Activated CD8-positive, alpha-beta memory T cell treated with anti-CD3 and anti-CD28 coated beads, Interleukin-2, amount 10 ng/mL, durations not matched to agents 7 days and 5 days (primary cell): ENCODE measurements around the gene PTGES3. TPM values are rescaled to one million over a fixed set of nuclear protein-coding genes. Genes with fewer than 3 reads are reported as not detected.
"Not testable (repeated sequence)": the region's sequence is repeated elsewhere in the genome, so short reads cannot be mapped to it uniquely, and the experiment has no call there.

Experiments used
- ATAC-seq: fragments of 150-1000 bp; cut with Tn5 transposase; one replicate; pipeline ENCODE4 v1.10.0; 2021; ENCODE audit warnings: moderate library complexity
- CTCF ChIA-PET: fragments of 350-600 bp; sonication (Branson Sonifier 250); formaldehyde crosslinking; loops from one replicate; lab custom pipeline; 2021; ENCODE audit warnings: antibody characterized with exemption; lab: Charles Lee
- DNase-seq: peaks from one replicate; pipeline ENCODE4 v3.0.0-alpha.2; 2020
- H3K27ac Mint-ChIP-seq: one replicate; pipeline ENCODE4 v1.8.0; 2021; ENCODE audit warnings: mild to moderate bottlenecking, mixed read lengths
- H3K27me3 Mint-ChIP-seq: one replicate; pipeline ENCODE4 v1.8.0; 2021; ENCODE audit warnings: mixed read lengths
- H3K36me3 Mint-ChIP-seq: one replicate; pipeline ENCODE4 v1.8.0; 2021; ENCODE audit warnings: mild to moderate bottlenecking, mixed read lengths
- H3K4me1 Mint-ChIP-seq: one replicate; pipeline ENCODE4 v1.8.0; 2021; ENCODE audit warnings: mixed read lengths
- H3K4me3 Mint-ChIP-seq: one replicate; pipeline ENCODE4 v1.8.0; 2021; ENCODE audit warnings: mild to moderate bottlenecking, moderate library complexity, mixed read lengths
- H3K9me3 Mint-ChIP-seq: one replicate; pipeline ENCODE4 v1.8.0; 2022; ENCODE audit warnings: low read depth, mixed read lengths
- total RNA-seq, 2 experiments: library from RNA; stranded (reverse); gene quantifications; one replicate each; pipeline ENCODE4 v1.2.3, GENCODE V29; 2021

PTGES3 gene
- total RNA-seq, 2 experiments from 2014 or later = 241 to 268 TPM

DNA sequence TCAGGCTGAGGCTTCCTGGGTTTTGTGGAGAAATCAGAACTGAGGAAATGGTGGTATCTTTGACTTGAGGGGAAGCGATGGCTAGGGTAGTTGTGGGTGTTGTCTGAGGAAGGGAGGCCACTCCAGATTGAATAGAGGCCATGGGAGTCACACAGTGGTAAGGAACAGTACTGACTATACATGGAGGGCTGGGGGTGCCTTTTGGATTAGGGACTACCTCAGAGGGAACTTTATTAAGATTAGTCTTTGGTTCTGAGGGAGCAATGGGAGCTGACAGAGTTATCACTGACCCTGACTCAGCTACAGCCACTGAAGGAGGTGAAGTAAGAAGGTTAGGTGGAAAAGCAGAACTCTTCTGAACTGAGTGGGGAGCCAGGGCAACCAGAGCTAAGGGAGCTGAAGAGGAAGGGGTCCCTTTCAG is 32.7 kb upstream of the PTGES3 start:
- Mint-ChIP-seq H3K9me3 (no peaks in the 10 kb centered on the region), H3K27me3 (no peaks in the 10 kb centered on the region), H3K36me3 (peaks cover 73% of the 10 kb centered on the region), H3K4me1 (peaks cover 69% of the 10 kb centered on the region), H3K4me3 (peak overlapping the region; percentile 98), H3K27ac (peak overlapping the region; percentile 79)
- no peak for ATAC-seq
- CTCF ChIA-PET = interaction anchor here (1.1 to 1.5 kb wide), 3 partner anchors 11 to 84 kb away, joined by 3 to 4 read pairs (median 3); partner anchors contain the start of gene PTGES3
- DNase-seq = no peak

DNA sequence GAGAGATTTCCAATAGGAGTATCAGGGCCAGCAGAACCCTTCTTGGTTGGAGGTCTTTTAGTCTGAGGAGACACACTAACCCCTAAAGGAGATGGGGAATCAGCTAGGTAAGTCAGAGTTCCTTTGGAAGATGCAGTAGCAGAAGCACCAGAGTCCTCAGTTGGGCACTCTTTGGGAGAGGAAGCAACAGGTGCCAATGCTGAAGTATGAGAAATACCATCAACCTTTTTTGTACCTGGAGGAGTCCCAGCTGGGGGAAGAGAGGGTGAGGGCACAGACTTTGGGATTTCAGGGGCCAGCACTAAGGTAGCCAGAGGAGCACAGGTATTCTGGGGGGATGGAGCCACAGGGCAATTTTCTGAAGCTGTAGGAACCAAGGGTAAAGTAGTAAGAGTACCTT is 31.0 kb upstream of the PTGES3 start:
- ATAC-seq = no peak
- peaks cover 72% of the 10 kb centered on the region for H3K4me1 Mint-ChIP-seq
- no peaks in the 10 kb centered on the region for H3K27me3 Mint-ChIP-seq
- no peak for DNase-seq
- no peaks in the 10 kb centered on the region for H3K9me3 Mint-ChIP-seq
- H3K4me3 Mint-ChIP-seq = no peak overlapping the region
- peak overlapping the region; percentile 79 for H3K27ac Mint-ChIP-seq
- CTCF ChIA-PET = no interaction called here
- H3K36me3 Mint-ChIP-seq = peaks cover 75% of the 10 kb centered on the region

GRCh38 chr12:56718636-56719035 is 30.6 kb upstream of the PTGES3 start:
- no peak overlapping the region for H3K4me3 Mint-ChIP-seq
- H3K4me1 Mint-ChIP-seq = peaks cover 69% of the 10 kb centered on the region
- H3K36me3 Mint-ChIP-seq = peaks cover 75% of the 10 kb centered on the region
- DNase-seq (no peak), ATAC-seq (no peak)
- CTCF ChIA-PET = interaction anchor here (0.7 kb wide), 1 partner anchor 541 kb away, joined by 3 read pairs; no protein-coding TSS in a partner anchor
- no peaks in the 10 kb centered on the region for H3K27me3 Mint-ChIP-seq
- H3K9me3 Mint-ChIP-seq = no peaks in the 10 kb centered on the region
- peak overlapping the region; percentile 79 for H3K27ac Mint-ChIP-seq

GRCh38 chr12:56718149-56718548 is 30.1 kb upstream of the PTGES3 start:
- Mint-ChIP-seq H3K36me3 (peaks cover 76% of the 10 kb centered on the region), H3K4me1 (peaks cover 65% of the 10 kb centered on the region), H3K4me3 (no peak overlapping the region), H3K9me3 (no peaks in the 10 kb centered on the region), H3K27ac (no peak overlapping the region), H3K27me3 (no peaks in the 10 kb centered on the region)
- CTCF ChIA-PET = interaction anchor here (0.7 kb wide), 1 partner anchor 542 kb away, joined by 3 read pairs; no protein-coding TSS in a partner anchor
- ATAC-seq (no peak), DNase-seq (no peak)

GRCh38 chr12:56716933-56717880 is 29.1 kb upstream of the PTGES3 start:
- no peak for DNase-seq
- CTCF ChIA-PET = interaction anchor here (1.6 kb wide), 2 partner anchors 32 to 40 kb away, joined by 3 read pairs; no protein-coding TSS in a partner anchor
- peak overlapping the region; percentile 45 for H3K27ac Mint-ChIP-seq
- H3K9me3 Mint-ChIP-seq = no peaks in the 10 kb centered on the region
- H3K36me3 Mint-ChIP-seq = peaks cover 76% of the 10 kb centered on the region
- H3K4me1 Mint-ChIP-seq = peaks cover 56% of the 10 kb centered on the region
- no peaks in the 10 kb centered on the region for H3K27me3 Mint-ChIP-seq
- no peak overlapping the region for H3K4me3 Mint-ChIP-seq
- ATAC-seq = no peak

- peaks cover 50% of the 10 kb centered on the region for H3K4me1 Mint-ChIP-seq
- peak overlapping the region; percentile 33 for H3K27ac Mint-ChIP-seq
- ATAC-seq = no peak
- H3K36me3 Mint-ChIP-seq = peaks cover 75% of the 10 kb centered on the region
- CTCF ChIA-PET = interaction anchor here (1.6 kb wide), 2 partner anchors 31 to 39 kb away, joined by 3 read pairs; no protein-coding TSS in a partner anchor
- no peaks in the 10 kb centered on the region for H3K27me3 Mint-ChIP-seq
- DNase-seq = no peak
- H3K9me3 Mint-ChIP-seq = no peaks in the 10 kb centered on the region
- H3K4me3 Mint-ChIP-seq = no peak overlapping the region
Measured at GRCh38 chr12:56716458-56716857, 28.4 kb upstream of the PTGES3 start.

- peaks cover 45% of the 10 kb centered on the region for H3K4me1 Mint-ChIP-seq
- H3K27ac Mint-ChIP-seq = no peak overlapping the region
- DNase-seq = no peak
- no peaks in the 10 kb centered on the region for H3K9me3 Mint-ChIP-seq
- H3K4me3 Mint-ChIP-seq = no peak overlapping the region
- ATAC-seq = no peak
- H3K27me3 Mint-ChIP-seq = no peaks in the 10 kb centered on the region
- H3K36me3 Mint-ChIP-seq = peaks cover 74% of the 10 kb centered on the region
- CTCF ChIA-PET = interaction anchor here (1.6 kb wide), 1 partner anchor 31 kb away, joined by 3 read pairs; no protein-coding TSS in a partner anchor
Measured at GRCh38 chr12:56715798-56716197, 27.7 kb upstream of the PTGES3 start.

DNA sequence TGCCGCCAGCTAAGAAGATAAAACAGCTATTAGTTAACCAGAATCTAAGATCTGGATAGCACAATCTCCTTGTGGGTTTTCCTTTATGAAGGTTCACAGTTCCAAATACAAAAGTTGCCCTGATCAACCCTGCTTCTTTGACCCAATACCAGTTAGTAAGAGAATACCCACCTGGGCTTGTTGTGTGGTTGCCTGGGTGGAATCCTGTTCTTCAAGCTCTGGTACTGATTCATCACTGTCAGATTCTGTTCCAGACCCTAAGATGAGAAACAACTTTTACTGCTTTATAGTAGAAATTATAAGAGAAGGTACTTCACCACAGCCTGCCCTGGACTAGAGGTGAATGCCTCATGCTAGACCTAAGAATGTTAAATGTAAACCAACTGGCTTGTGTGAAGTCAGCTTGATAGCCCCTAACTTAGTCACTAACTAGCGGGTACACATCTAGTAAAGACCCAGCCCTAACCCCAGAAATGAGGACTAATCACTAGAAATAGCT is 26.4 kb upstream of the PTGES3 start:
- CTCF ChIA-PET = no interaction called here
- no peaks in the 10 kb centered on the region for H3K27me3 Mint-ChIP-seq
- peaks cover 32% of the 10 kb centered on the region for H3K4me1 Mint-ChIP-seq
- ATAC-seq (no peak), DNase-seq (no peak)
- peak overlapping the region; percentile 64 for H3K27ac Mint-ChIP-seq
- H3K4me3 Mint-ChIP-seq = no peak overlapping the region
- no peaks in the 10 kb centered on the region for H3K9me3 Mint-ChIP-seq
- peaks cover 61% of the 10 kb centered on the region for H3K36me3 Mint-ChIP-seq

GRCh38 chr12:56713345-56713744 is 25.3 kb upstream of the PTGES3 start:
- CTCF ChIA-PET = interaction anchor here (0.5 kb wide), 1 partner anchor 64 kb away, joined by 3 read pairs; no protein-coding TSS in a partner anchor
- no peak for DNase-seq
- Mint-ChIP-seq H3K9me3 (no peaks in the 10 kb centered on the region), H3K27me3 (no peaks in the 10 kb centered on the region), H3K4me1 (peaks cover 22% of the 10 kb centered on the region), H3K36me3 (peaks cover 54% of the 10 kb centered on the region), H3K4me3 (no peak overlapping the region), H3K27ac (no peak overlapping the region)
- no peak for ATAC-seq

DNA sequence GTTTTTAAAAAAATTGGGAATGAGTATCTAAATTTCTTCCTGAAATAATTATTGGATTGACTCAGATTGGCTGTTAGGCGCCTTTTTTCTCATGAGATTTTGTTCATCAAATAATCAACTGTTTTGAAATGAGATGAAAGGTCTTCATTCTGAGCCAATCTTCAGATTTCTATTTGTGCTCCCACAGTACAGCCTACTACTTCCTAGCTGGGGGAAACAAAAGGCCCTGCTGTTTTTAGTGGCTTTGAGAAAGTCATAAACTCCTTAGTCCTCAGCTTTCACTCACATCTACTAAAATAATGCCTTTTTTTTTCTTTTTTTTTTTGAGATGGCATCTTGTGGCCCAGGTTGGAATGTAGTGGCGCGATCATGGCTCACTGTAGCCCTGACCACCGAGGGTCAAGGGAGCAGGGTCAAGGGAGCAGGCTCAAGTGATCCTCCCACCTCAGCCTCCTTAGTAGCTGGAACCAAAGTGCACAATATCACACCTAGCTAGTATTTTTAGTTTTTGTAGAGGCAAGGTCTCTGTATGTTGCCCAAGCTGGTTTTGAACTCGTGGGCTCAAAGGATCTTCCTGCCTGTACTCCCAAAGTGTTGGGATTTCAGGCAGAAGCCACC is 21.8 kb upstream of the PTGES3 start:
- no peak overlapping the region for H3K27ac Mint-ChIP-seq
- peaks cover 36% of the 10 kb centered on the region for H3K36me3 Mint-ChIP-seq
- no peaks in the 10 kb centered on the region for H3K27me3 Mint-ChIP-seq
- H3K4me1 Mint-ChIP-seq = peaks cover 6% of the 10 kb centered on the region
- DNase-seq (no peak), ATAC-seq (no peak)
- no peak overlapping the region for H3K4me3 Mint-ChIP-seq
- CTCF ChIA-PET = interaction anchor here (0.8 to 1.0 kb wide), 3 partner anchors 11 to 32 kb away, joined by 3 to 4 read pairs (median 4); no protein-coding TSS in a partner anchor
- H3K9me3 Mint-ChIP-seq = no peaks in the 10 kb centered on the region

- H3K27me3 Mint-ChIP-seq, H3K4me3 Mint-ChIP-seq, H3K27ac Mint-ChIP-seq, H3K4me1 Mint-ChIP-seq, H3K36me3 Mint-ChIP-seq, DNase-seq, CTCF ChIA-PET, H3K9me3 Mint-ChIP-seq, ATAC-seq: not testable (repeated sequence)
Measured at GRCh38 chr12:56704522-56704921, 16.4 kb upstream of the PTGES3 start.

DNA sequence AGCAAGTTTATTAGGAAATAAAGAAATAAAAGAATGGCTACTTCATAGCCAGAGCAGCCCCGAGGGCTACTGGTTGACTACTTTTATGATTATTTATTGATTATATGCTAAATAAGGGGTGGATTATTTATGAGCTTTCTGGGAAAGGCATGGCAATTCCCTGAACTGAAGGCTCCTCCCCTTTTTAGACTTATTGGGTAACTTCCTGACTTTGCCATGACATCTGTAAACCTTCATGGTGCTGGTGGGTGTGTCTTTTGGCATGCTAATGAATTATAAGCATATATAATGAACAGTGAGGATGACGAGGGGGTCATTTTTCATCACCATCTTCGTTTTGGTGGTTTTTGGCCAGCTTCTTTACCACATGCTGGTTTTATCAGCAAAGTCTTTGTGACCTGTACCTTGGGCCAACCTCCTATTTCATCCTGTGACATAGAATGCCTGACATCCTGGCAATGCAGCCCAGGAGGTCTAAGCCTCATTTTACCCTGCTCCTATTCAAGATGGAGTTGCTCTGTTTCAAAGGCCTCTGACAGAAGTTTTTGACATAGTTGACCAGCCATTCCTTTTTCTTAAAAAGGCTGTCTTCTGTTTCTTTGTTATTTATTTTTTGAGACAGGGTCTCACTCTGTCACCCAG is 11.1 kb upstream of the PTGES3 start:
- ATAC-seq = no peak
- no peak overlapping the region for H3K27ac Mint-ChIP-seq

More for the DNA sequence above, 11.1 kb upstream of the PTGES3 start:
- no peak for DNase-seq
- peaks cover 2% of the 10 kb centered on the region for H3K27me3 Mint-ChIP-seq
- no peak overlapping the region for H3K4me3 Mint-ChIP-seq
- H3K4me1 Mint-ChIP-seq = peaks cover 11% of the 10 kb centered on the region
- H3K9me3 Mint-ChIP-seq = no peaks in the 10 kb centered on the region
- no peaks in the 10 kb centered on the region for H3K36me3 Mint-ChIP-seq
- CTCF ChIA-PET = interaction anchor here (1.2 kb wide), 1 partner anchor 11 kb away, joined by 4 read pairs; no protein-coding TSS in a partner anchor
